ENCODE results near the gene RBFOX1.

Gene RBFOX1

GRCh38 chr16:7449306-7449705 is 116.7 kb downstream of the RBFOX1 start:
- TF ChIP-seq CTCF (IDR thresholded peaks at IDR 0.05): no peak
- H3K4me3 ChIP-seq: no peak overlapping the region
- DNase-seq (ENCODE audit: low spot score): no peak
- no peak overlapping the region for H3K27ac ChIP-seq

GRCh38 chr16:7449808-7450207 is 117.2 kb downstream of the RBFOX1 start:
- DNase-seq (ENCODE audit: low spot score): no peak
- Histone ChIP-seq H3K4me3 (no peak overlapping the region), H3K27ac (no peak overlapping the region)
- TF ChIP-seq CTCF (IDR thresholded peaks at IDR 0.05): no peak

GRCh38 chr16:7450440-7450839 is 117.8 kb downstream of the RBFOX1 start:
- no peak for TF ChIP-seq CTCF (IDR thresholded peaks at IDR 0.05)
- Histone ChIP-seq H3K4me3 (no peak overlapping the region), H3K27ac (no peak overlapping the region)
- DNase-seq (ENCODE audit: low spot score): no peak

- no peak for TF ChIP-seq CTCF (IDR thresholded peaks at IDR 0.05)
- no peak overlapping the region for H3K4me3 ChIP-seq
- H3K27ac ChIP-seq: no peak overlapping the region
- DNase-seq (ENCODE audit: low spot score): no peak
Observed at GRCh38 chr16:7452090-7452489, 119.4 kb downstream of the RBFOX1 start.

GRCh38 chr16:7456211-7456610 is 123.6 kb downstream of the RBFOX1 start:
- DNase-seq (ENCODE audit: low spot score): no peak
- Histone ChIP-seq H3K27ac (no peak overlapping the region), H3K4me3 (no peak overlapping the region)
- TF ChIP-seq CTCF (IDR thresholded peaks at IDR 0.05): no peak

- no peak for DNase-seq (ENCODE audit: low spot score)
- H3K4me3 ChIP-seq: no peak overlapping the region
- H3K27ac ChIP-seq: no peak overlapping the region
- no peak for TF ChIP-seq CTCF (IDR thresholded peaks at IDR 0.05)
Observed at GRCh38 chr16:7458144-7458543, 125.5 kb downstream of the RBFOX1 start.

- Histone ChIP-seq H3K27ac (no peak overlapping the region), H3K4me3 (no peak overlapping the region)
- TF ChIP-seq CTCF (IDR thresholded peaks at IDR 0.05): no peak
- DNase-seq (ENCODE audit: low spot score): no peak
Observed at GRCh38 chr16:7470344-7470743, 137.7 kb downstream of the RBFOX1 start.
